Measurements from ENCODE around the gene STXBP3.
"Not testable (repeated sequence)": the region's sequence is repeated elsewhere in the genome, so short reads cannot be mapped to it uniquely, and the experiment has no call there.

The STXBP3 gene

GRCh38 chr1:108746382-108747170 lies at the start of gene STXBP3:
Gene STXBP3 (plus strand): TSS chr1:108746674. CDS start chr1:108746738, 64 bp downstream.
- peak; percentile 97 for TF ChIP-seq CTCF (IDR thresholded peaks at IDR 0.05; ENCODE audit: low read length, missing control alignments)
- DNase-seq (ENCODE audit: low read depth) = peak; percentile 99
- peak within 1 kb of the TSS; percentile 91 for H3K4me3 ChIP-seq (replicated peaks; ENCODE audit: low read depth, low read length)

GRCh38 chr1:108699375-108700332 lies 46.8 kb upstream of the STXBP3 start:
- H3K4me3 ChIP-seq (replicated peaks; ENCODE audit: low read depth, low read length) = no peak overlapping the region
- no peak for TF ChIP-seq CTCF (IDR thresholded peaks at IDR 0.05; ENCODE audit: low read length, missing control alignments)
- no peak for DNase-seq (ENCODE audit: low read depth)

GRCh38 chr1:108701176-108701849 lies 45.2 kb upstream of the STXBP3 start:
- no peak for DNase-seq (ENCODE audit: low read depth)
- TF ChIP-seq CTCF (IDR thresholded peaks at IDR 0.05; ENCODE audit: low read length, missing control alignments) = no peak
- H3K4me3 ChIP-seq (replicated peaks; ENCODE audit: low read depth, low read length) = no peak overlapping the region

- not testable (repeated sequence) for DNase-seq (ENCODE audit: low read depth)
Measured at GRCh38 chr1:108702109-108702508, 44.4 kb upstream of the STXBP3 start.

GRCh38 chr1:108703939-108704338 lies 42.5 kb upstream of the STXBP3 start:
- H3K4me3 ChIP-seq (replicated peaks; ENCODE audit: low read depth, low read length) = no peak overlapping the region
- DNase-seq (ENCODE audit: low read depth) = no peak
- TF ChIP-seq CTCF (IDR thresholded peaks at IDR 0.05; ENCODE audit: low read length, missing control alignments) = no peak

More at GRCh38 chr1:108702109-108702508, 44.4 kb upstream of the STXBP3 start:
- H3K4me3 ChIP-seq (replicated peaks; ENCODE audit: low read depth, low read length) = not testable (repeated sequence)

GRCh38 chr1:108704496-108704895 lies 42.0 kb upstream of the STXBP3 start:
- TF ChIP-seq CTCF (IDR thresholded peaks at IDR 0.05; ENCODE audit: low read length, missing control alignments) = no peak
- H3K4me3 ChIP-seq (replicated peaks; ENCODE audit: low read depth, low read length) = no peak overlapping the region
- peak; percentile 64 for DNase-seq (ENCODE audit: low read depth)

GRCh38 chr1:108706643-108707042 lies 39.8 kb upstream of the STXBP3 start:
- DNase-seq (ENCODE audit: low read depth) = no peak
- TF ChIP-seq CTCF (IDR thresholded peaks at IDR 0.05; ENCODE audit: low read length, missing control alignments) = no peak
- no peak overlapping the region for H3K4me3 ChIP-seq (replicated peaks; ENCODE audit: low read depth, low read length)
